GM12878 (cell line): ENCODE measurements around the gene TFR2. TPM values are rescaled to one million over a fixed set of nuclear protein-coding genes. Genes with fewer than 3 reads are reported as not detected.

Experiments used
- CHD1 ChIP-seq: IDR thresholded peaks from 2 replicates; pipeline ENCODE4 v1.6.1; 2012; ENCODE audit warnings: low read depth, low read length, improper control_type of control experiment
- EZH2 ChIP-seq: IDR thresholded peaks from 2 replicates; pipeline ENCODE4 v1.6.1; 2012; ENCODE audit warnings: low read depth, mild to moderate bottlenecking, control low read depth, inconsistent platforms, low read length, borderline replicate concordance; ENCODE audit not compliant: control insufficient read depth
- KDM1A ChIP-seq: fragments of 200-600 bp; sonication (generic); IDR thresholded peaks from 2 replicates; pipeline ENCODE4 v1.6.1; 2016; ENCODE audit warnings: borderline replicate concordance
- LARP7 ChIP-seq: fragments of 450-650 bp; IDR thresholded peaks from 2 replicates; pipeline ENCODE4 v1.6.1; 2017; ENCODE audit warnings: mild to moderate bottlenecking
- NFIC ChIP-seq: IDR thresholded peaks from 2 replicates; pipeline ENCODE4 v1.6.1; 2012; ENCODE audit warnings: low read depth, mild to moderate bottlenecking, inconsistent platforms, low read length, moderate library complexity
- NR2F1 ChIP-seq: fragments of 450-650 bp; conservative IDR thresholded peaks from 2 replicates; pipeline ENCODE4 v1.6.1; 2017; ENCODE audit warnings: mild to moderate bottlenecking
- STAT1 ChIP-seq: fragments of 450-650 bp; conservative IDR thresholded peaks from 2 replicates; pipeline ENCODE4 v1.6.1; 2014; ENCODE audit warnings: antibody characterized with exemption, mild to moderate bottlenecking
- SUPT20H ChIP-seq: IDR thresholded peaks from 2 replicates; pipeline ENCODE4 v1.6.1; 2011; ENCODE audit warnings: low read depth, mild to moderate bottlenecking, low read length, moderate library complexity, borderline replicate concordance; ENCODE audit not compliant: control insufficient read depth
- polyA plus RNA-seq, 11 experiments: library from polyadenylated mRNA; depleted of rRNA in 4 of 11; unstranded in 6 of 11; stranded (reverse) in 5 of 11; fragments of >200 nt; fragmentation: Nextera tagmentation in 4 of 11; fragmentation: Illumina TruSeq in 1 of 11; extraction: Ambion mirVana in 4 of 11; extraction: Trizol in 1 of 11; gene quantifications; 1 replicate in 1 of 11; 2 replicates in 10 of 11; pipeline versions ENCODE4 v1.2.1 to v1.2.3, GENCODE V29; 2011 to 2016; ENCODE audit warnings: inconsistent platforms in 2 of 11, missing spikeins in 2 of 11, low read depth in 1 of 11
- total RNA-seq, 4 experiments: library from RNA; depleted of rRNA in 3 of 4; stranded (reverse); fragments of >200 nt in 3 of 4; fragmentation: Illumina TruSeq in 1 of 4; extraction: Trizol in 1 of 4; gene quantifications; 2 replicates each; pipeline versions ENCODE4 v1.2.1 to v1.2.3, GENCODE V29; 2013 to 2021
- TF ChIP-seq, protein P1 (sequence below), 3 experiments: IDR thresholded peaks in 2 of 3; conservative IDR thresholded peaks in 1 of 3; 2 replicates each; pipeline ENCODE4 v1.5.1; 2011; ENCODE audit warnings: low read depth in 3 of 3, low read length in 3 of 3, mild to moderate bottlenecking in 3 of 3, control low read depth in 2 of 3, moderate library complexity in 2 of 3, inconsistent platforms in 1 of 3, mixed read lengths in 1 of 3; ENCODE audit not compliant: control insufficient read depth in 2 of 3, insufficient read depth in 1 of 3; ENCODE audit errors: extremely low read depth in 1 of 3
- TF ChIP-seq, protein P2 (sequence below): fragments of 450-650 bp; IDR thresholded peaks from 2 replicates; pipeline ENCODE4 v1.6.1; 2014; ENCODE audit warnings: mild to moderate bottlenecking

The TFR2 gene
- total and polyA plus RNA-seq, 10 of the 15 experiments (the other 5 are each of a cell fraction or from before 2014, with no cell fraction given), result 0.30 to 7.2 (median 1.8) TPM

DNA sequence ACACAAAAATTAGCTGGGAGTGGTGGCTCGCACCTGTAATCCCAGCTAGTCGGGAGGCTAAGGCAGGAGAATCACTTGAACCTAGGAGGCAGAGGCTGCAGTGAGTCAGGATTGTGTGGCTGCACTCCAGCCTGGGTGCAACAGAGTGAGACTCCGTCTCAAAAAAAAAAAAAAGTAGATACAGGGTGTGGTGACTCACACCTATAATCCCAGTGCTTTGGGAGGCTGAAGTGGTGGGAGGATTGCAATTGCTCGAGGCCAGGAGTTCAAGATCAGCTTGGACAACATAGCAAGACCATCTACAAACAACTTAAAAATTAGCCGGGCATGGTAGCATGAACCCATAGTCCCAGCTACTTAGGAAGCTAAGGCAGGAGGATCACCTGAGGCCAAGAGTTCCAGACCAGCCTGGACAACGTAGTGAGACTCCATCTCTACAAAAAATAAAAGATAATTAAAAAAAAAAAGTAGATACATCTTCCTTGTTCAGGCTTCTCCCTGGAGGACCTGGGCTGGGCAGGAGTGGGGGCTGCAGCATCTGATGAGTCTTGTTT is 27.0 kb downstream of the TFR2 start (continued):
- TF ChIP-seq CHD1, result no peak
- no peak for TF ChIP-seq NFIC
- TF ChIP-seq LARP7, result no peak
- TF ChIP-seq SUPT20H, result no peak
- no peak for TF ChIP-seq NR2F1
- no peak for TF ChIP-seq STAT1
- TF ChIP-seq, protein P1, sequence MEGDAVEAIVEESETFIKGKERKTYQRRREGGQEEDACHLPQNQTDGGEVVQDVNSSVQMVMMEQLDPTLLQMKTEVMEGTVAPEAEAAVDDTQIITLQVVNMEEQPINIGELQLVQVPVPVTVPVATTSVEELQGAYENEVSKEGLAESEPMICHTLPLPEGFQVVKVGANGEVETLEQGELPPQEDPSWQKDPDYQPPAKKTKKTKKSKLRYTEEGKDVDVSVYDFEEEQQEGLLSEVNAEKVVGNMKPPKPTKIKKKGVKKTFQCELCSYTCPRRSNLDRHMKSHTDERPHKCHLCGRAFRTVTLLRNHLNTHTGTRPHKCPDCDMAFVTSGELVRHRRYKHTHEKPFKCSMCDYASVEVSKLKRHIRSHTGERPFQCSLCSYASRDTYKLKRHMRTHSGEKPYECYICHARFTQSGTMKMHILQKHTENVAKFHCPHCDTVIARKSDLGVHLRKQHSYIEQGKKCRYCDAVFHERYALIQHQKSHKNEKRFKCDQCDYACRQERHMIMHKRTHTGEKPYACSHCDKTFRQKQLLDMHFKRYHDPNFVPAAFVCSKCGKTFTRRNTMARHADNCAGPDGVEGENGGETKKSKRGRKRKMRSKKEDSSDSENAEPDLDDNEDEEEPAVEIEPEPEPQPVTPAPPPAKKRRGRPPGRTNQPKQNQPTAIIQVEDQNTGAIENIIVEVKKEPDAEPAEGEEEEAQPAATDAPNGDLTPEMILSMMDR (IDR thresholded peaks at IDR 0.05 in 2 of 3, conservative IDR thresholded peaks at IDR 0.05 in 1 of 3; ENCODE audit: control insufficient read depth in 2 of 3, extremely low read depth in 1 of 3, insufficient read depth in 1 of 3, low read depth in 3 of 3, low read length in 3 of 3), result no peak
- TF ChIP-seq, protein P2, sequence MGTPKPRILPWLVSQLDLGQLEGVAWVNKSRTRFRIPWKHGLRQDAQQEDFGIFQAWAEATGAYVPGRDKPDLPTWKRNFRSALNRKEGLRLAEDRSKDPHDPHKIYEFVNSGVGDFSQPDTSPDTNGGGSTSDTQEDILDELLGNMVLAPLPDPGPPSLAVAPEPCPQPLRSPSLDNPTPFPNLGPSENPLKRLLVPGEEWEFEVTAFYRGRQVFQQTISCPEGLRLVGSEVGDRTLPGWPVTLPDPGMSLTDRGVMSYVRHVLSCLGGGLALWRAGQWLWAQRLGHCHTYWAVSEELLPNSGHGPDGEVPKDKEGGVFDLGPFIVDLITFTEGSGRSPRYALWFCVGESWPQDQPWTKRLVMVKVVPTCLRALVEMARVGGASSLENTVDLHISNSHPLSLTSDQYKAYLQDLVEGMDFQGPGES, result no peak
- no peak for TF ChIP-seq EZH2
- no peak for TF ChIP-seq KDM1A
